Activated T-cell treated with anti-CD3 and anti-CD28 coated beads for 48 hours (primary cell): ENCODE results near the gene HPSE.

Experiments
- DNase-seq: peaks from one replicate; pipeline ENCODE4 v3.0.0-alpha.2; 2020; ENCODE audit warnings: low read depth

The HPSE gene

GRCh38 chr4:83247415-83248357 is 87.0 kb downstream of the HPSE start:
- no peak for DNase-seq
